Activated CD4-positive, alpha-beta memory T cell treated with anti-CD3 and anti-CD28 coated beads, Interleukin-2, amount 10 ng/mL, durations not matched to agents 7 days and 5 days (primary cell): ENCODE data around the gene FARS2. TPM values are rescaled to one million over a fixed set of nuclear protein-coding genes. Genes with fewer than 3 reads are reported as not detected.

Source experiments
- CTCF ChIA-PET: fragments of 350-600 bp; sonication (Branson Sonifier 250); formaldehyde crosslinking; loops from one replicate; lab custom pipeline; 2021; ENCODE audit warnings: antibody characterized with exemption, inconsistent platforms; lab: Charles Lee
- POLR2A ChIA-PET: fragments of 350-600 bp; sonication (Branson Sonifier 250); formaldehyde crosslinking; loops from one replicate; lab custom pipeline; 2021; ENCODE audit warnings: antibody characterized with exemption; lab: Charles Lee
- DNase-seq: peaks from one replicate; pipeline ENCODE4 v3.0.0-alpha.2; 2020
- H3K27ac Mint-ChIP-seq: one replicate; pipeline ENCODE4 v1.8.0; 2021; ENCODE audit warnings: mild to moderate bottlenecking, mixed read lengths
- H3K27me3 Mint-ChIP-seq: one replicate; pipeline ENCODE4 v1.8.0; 2021; ENCODE audit warnings: mixed read lengths
- H3K36me3 Mint-ChIP-seq: one replicate; pipeline ENCODE4 v1.8.0; 2021; ENCODE audit warnings: low read depth, mixed read lengths
- H3K4me1 Mint-ChIP-seq: one replicate; pipeline ENCODE4 v1.8.0; 2021; ENCODE audit warnings: mixed read lengths
- H3K4me3 Mint-ChIP-seq: one replicate; pipeline ENCODE4 v1.8.0; 2021; ENCODE audit warnings: mild to moderate bottlenecking, mixed read lengths
- H3K9me3 Mint-ChIP-seq: one replicate; pipeline ENCODE4 v1.8.0; 2021; ENCODE audit warnings: mixed read lengths
- total RNA-seq, 2 experiments: library from RNA; stranded (reverse); gene quantifications; one replicate each; pipeline ENCODE4 v1.2.3, GENCODE V29; 2021

FARS2 gene
- total RNA-seq, 2 experiments from 2014 or later: 17.6 to 18.7 TPM

DNA sequence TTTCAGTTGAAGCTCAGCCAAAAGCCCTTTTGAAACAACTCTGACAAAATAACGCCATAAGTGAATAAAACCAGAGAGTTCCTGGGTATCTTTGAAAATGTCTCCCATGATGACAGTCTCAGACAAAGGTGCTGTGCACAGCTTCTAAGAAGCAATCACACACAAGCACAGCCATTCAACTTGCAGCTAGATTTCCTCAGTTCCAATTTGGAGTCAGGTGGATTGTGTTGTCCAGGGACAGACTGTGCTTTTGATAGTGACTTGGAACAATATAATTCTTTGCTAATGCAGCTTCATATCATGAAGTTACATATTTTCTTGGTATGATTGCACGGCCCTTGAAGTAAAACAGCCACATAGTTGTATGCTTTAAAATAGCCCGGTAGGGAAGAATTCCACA is 105.6 kb downstream of the FARS2 start:
- Mint-ChIP-seq H3K4me1 (no peaks in the 10 kb centered on the region), H3K4me3 (no peak overlapping the region), H3K36me3 (peaks cover 4% of the 10 kb centered on the region), H3K9me3 (no peaks in the 10 kb centered on the region), H3K27me3 (no peaks in the 10 kb centered on the region), H3K27ac (no peak overlapping the region)
- CTCF ChIA-PET: interaction anchor here (1.6 kb wide), 1 partner anchor 12 kb away, joined by 8 read pairs; no protein-coding TSS in a partner anchor
- no peak for DNase-seq
- POLR2A ChIA-PET: no interaction called here

DNA sequence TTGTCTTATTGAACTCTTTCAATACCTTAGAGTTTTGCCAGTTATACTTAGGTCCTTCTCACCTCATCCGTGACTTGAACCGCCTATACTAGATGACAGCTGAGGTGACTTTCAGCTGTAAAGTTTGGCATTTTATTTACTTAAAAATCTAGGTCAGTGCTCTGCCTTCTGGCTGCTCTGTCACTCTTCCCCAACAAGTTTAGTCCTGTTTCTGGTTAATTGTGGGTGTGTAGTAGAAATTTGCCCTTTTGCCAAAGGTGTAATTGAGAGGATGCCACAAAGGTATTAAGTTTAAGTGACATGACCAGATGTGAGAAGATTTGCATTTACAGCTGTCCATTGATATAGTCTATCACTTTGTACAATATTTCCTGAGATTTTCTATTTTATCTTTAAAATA is 106.2 kb downstream of the FARS2 start:
- DNase-seq: no peak
- H3K36me3 Mint-ChIP-seq: peaks cover 4% of the 10 kb centered on the region
- ChIA-PET POLR2A (no interaction called here), CTCF (no interaction called here)
- no peaks in the 10 kb centered on the region for H3K9me3 Mint-ChIP-seq
- H3K27me3 Mint-ChIP-seq: no peaks in the 10 kb centered on the region
- no peaks in the 10 kb centered on the region for H3K4me1 Mint-ChIP-seq
- H3K27ac Mint-ChIP-seq: no peak overlapping the region
- H3K4me3 Mint-ChIP-seq: no peak overlapping the region

DNA sequence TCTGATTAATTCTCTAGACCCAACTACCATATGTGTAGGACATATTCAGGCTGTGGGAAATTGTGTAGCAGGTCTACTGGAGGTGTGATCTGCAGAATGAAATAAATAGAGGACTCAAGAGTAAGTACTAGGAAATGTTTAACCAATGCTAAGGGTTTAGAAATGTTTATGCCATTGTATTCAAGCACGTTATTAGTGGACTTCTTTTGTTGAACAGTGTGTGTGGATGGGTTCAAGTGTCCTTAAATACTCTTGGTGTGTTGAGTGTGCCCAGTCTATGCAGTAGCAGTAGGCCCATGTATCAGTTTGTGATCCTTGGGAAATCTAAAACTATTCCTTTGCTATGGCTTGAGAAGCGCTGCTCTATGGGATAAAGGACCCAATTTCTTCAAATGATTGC is 112.1 kb downstream of the FARS2 start:
- peaks cover 4% of the 10 kb centered on the region for H3K36me3 Mint-ChIP-seq
- no peaks in the 10 kb centered on the region for H3K9me3 Mint-ChIP-seq
- ChIA-PET POLR2A (no interaction called here), CTCF (no interaction called here)
- no peak overlapping the region for H3K27ac Mint-ChIP-seq
- H3K4me3 Mint-ChIP-seq: no peak overlapping the region
- no peak for DNase-seq
- H3K4me1 Mint-ChIP-seq: no peaks in the 10 kb centered on the region
- no peaks in the 10 kb centered on the region for H3K27me3 Mint-ChIP-seq

DNA sequence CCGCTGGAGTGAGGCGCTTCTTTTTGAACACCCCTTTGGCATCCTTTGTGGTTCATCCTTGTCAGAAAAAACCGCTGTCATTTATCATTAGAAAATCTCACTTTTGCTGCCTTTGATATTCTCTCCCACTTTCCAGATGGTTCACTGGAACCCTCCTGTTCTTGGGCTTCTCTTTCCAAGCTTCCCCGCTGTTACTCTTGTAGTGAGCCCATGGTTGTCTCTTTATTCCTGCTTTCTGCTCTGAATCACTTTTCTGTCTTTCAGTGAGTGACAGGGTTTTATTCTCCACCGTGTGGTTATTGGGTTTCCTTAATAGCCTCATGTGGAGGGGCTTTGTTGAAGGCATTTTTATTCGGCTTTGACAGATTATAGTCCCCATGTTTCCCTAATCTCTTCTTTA is 117.0 kb downstream of the FARS2 start:
- no peaks in the 10 kb centered on the region for H3K36me3 Mint-ChIP-seq
- POLR2A ChIA-PET: no interaction called here
- no peaks in the 10 kb centered on the region for H3K27me3 Mint-ChIP-seq

DNA sequence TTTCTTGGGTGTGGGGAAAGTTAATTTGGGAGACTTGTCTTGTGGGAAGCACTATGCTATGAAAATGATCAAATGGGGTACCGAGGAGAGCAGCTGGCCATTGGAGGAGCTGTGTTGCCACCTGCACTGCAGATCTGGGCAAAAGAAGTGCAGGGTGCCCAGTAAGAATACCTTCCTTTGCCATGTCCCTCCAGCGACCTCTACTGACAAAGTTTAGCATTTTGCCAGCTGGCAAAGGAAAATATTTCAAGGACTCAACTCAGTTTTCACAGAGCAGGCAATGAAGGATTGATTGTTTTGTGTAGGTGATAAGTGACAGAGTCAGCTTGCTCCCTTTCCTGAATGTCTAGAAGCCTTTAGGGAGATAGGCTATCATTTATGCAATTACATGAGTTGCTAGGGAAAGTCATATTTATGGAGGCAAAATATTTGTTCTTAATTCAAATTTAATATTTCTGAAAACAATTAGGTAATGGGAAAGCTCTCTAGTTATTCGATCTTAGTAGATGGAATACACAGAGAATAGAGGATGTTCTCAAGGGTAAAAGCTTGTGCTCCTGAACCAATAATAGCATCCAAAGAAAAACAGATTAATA is 118.4 kb downstream of the FARS2 start:
- peak; percentile 32 for DNase-seq
- ChIA-PET CTCF (interaction anchor here (0.7 to 4.7 kb wide), 17 partner anchors 8 to 238 kb away, joined by 3 to 48 read pairs (median 3); no protein-coding TSS in a partner anchor), POLR2A (interaction anchor here (1.7 kb wide), 1 partner anchor 119 kb away, joined by 5 read pairs; the partner anchor contains the start of genes FARS2 and LYRM4)
- Mint-ChIP-seq H3K9me3 (no peaks in the 10 kb centered on the region), H3K4me3 (no peak overlapping the region), H3K27me3 (no peaks in the 10 kb centered on the region), H3K36me3 (no peaks in the 10 kb centered on the region), H3K27ac (no peak overlapping the region), H3K4me1 (no peaks in the 10 kb centered on the region)

More for the DNA sequence above, 117.0 kb downstream of the FARS2 start:
- no peak for DNase-seq
- no peak overlapping the region for H3K4me3 Mint-ChIP-seq
- CTCF ChIA-PET: interaction anchor here (1.7 to 4.7 kb wide), 2 partner anchors 231 to 235 kb away, joined by 6 to 48 read pairs; no protein-coding TSS in a partner anchor
- H3K9me3 Mint-ChIP-seq: no peaks in the 10 kb centered on the region
- H3K27ac Mint-ChIP-seq: no peak overlapping the region
- H3K4me1 Mint-ChIP-seq: no peaks in the 10 kb centered on the region

DNA sequence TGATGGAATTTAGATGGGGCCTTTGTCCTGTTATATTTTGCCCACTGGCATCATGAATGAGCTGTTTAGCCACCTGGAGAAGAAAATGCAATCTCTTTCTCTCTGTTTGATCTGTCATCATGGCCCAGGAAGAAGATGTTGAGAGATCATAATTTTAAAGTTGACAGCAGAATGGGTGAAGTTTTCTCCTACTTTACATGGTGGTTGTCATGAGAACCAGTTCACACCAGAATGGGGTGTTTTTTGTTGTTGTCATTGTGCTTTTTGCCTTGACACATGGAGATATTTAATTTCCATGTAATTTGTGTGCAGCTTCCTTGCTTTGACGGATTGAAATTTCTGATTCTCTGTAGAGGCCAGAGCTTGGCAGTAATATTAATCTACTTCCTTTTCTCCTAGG is 122.5 kb downstream of the FARS2 start:
- CTCF ChIA-PET: no interaction called here
- H3K9me3 Mint-ChIP-seq: no peaks in the 10 kb centered on the region
- H3K27ac Mint-ChIP-seq: no peak overlapping the region
- DNase-seq: no peak
- no peak overlapping the region for H3K4me3 Mint-ChIP-seq
- no peaks in the 10 kb centered on the region for H3K4me1 Mint-ChIP-seq
- POLR2A ChIA-PET: no interaction called here
- no peaks in the 10 kb centered on the region for H3K36me3 Mint-ChIP-seq
- H3K27me3 Mint-ChIP-seq: no peaks in the 10 kb centered on the region

DNA sequence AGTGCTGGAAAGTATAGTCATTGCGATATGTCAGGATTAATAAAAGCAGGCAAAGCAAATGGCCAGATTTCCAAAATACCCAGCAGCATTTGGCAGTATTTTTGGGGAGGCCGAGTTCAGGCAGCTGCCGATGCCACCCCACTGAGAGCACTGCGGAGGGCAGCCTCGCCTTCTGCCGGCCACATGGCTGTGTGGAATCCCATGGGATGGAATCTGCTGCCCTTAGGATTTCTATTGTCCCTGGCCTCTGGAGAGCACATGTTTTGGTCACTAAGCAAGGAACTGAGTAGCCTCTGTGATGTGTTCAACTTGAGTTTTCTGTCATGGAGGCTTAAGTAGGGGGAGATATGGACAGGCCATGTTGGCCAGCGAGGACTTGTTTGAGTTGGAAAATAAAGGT is 123.0 kb downstream of the FARS2 start:
- H3K36me3 Mint-ChIP-seq: no peaks in the 10 kb centered on the region
- no peaks in the 10 kb centered on the region for H3K27me3 Mint-ChIP-seq
- no peaks in the 10 kb centered on the region for H3K4me1 Mint-ChIP-seq
- no peaks in the 10 kb centered on the region for H3K9me3 Mint-ChIP-seq
- no peak overlapping the region for H3K4me3 Mint-ChIP-seq
- ChIA-PET POLR2A (no interaction called here), CTCF (no interaction called here)
- no peak for DNase-seq
- no peak overlapping the region for H3K27ac Mint-ChIP-seq

DNA sequence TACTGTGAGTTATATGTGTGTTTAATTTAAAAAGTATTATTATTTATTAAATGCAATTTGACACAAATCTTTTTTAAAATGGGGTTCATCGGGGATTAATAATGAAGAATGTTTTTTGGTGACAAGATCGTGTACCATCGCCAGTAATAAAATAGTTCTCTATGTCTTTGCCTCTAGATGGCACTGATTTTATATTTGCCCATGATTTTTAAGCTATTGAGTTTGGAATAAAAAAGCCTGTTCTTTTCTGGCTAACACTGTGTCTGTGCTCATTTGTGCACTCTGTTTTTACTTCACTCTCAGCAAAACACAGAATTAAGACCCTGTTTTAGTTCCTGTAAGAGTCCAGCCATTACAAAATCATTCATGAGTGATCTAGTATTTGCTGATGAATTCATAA is 127.0 kb downstream of the FARS2 start:
- Mint-ChIP-seq H3K9me3 (no peaks in the 10 kb centered on the region), H3K4me1 (no peaks in the 10 kb centered on the region), H3K27ac (no peak overlapping the region), H3K36me3 (no peaks in the 10 kb centered on the region), H3K27me3 (no peaks in the 10 kb centered on the region), H3K4me3 (no peak overlapping the region)
- CTCF ChIA-PET: interaction anchor here (0.7 kb wide), 1 partner anchor 245 kb away, joined by 3 read pairs; no protein-coding TSS in a partner anchor
- no peak for DNase-seq
- POLR2A ChIA-PET: no interaction called here

DNA sequence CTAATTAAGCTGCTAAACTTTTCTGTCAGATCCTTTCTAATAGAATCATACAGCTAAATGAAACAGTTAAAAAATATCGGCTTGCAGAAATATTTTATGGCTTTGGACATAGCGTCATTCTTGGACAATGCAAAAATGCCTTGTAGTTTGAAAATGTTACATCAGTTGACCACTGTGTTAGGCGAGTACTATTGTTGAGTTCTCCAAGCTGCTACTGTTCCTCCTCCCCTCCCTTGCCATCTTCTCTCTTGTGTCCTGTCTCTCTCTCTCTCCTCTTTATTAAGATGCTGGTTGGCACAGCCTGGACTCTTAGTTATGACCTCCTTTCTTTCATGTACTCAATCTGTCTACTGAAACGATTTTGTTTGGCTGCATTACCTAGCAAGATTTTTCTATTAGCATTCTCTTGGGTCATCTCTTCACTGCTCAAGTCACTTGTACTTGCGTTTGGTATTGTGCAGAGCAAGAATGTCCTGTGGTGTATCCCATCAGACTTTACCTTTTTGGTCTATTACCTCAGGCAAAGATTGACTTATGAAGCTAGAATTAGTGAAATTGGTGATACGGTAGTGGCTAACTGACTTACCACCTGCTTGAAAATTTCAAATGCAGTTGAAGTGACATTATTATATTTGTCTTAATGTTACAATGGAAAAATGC is 127.9 kb downstream of the FARS2 start:
- no peak overlapping the region for H3K4me3 Mint-ChIP-seq
- no peaks in the 10 kb centered on the region for H3K36me3 Mint-ChIP-seq
- no peaks in the 10 kb centered on the region for H3K4me1 Mint-ChIP-seq
- H3K27me3 Mint-ChIP-seq: no peaks in the 10 kb centered on the region
- ChIA-PET CTCF (interaction anchor here (0.5 to 0.7 kb wide), 2 partner anchors 246 to 673 kb away, joined by 3 to 6 read pairs; no protein-coding TSS in a partner anchor), POLR2A (no interaction called here)
- DNase-seq: no peak
- H3K9me3 Mint-ChIP-seq: no peaks in the 10 kb centered on the region
- no peak overlapping the region for H3K27ac Mint-ChIP-seq

DNA sequence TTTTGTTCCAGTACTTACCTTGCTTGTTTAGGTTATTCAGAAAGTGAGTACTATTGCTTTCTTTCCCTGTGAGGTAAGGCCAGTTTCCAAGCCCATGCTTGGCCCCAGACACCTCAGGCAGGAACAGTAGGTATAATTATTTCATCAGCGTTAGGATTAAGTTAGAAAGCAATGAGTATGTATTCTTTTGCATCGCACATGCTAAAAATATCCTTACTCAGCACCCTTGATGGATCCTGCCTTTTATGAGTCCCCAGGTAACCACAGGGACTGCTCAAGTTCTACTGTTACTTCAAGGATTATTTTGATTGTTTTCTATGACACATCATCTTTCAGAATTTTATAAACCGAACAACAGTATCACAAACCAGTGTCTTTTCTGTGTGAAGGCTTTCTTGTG is 128.9 kb downstream of the FARS2 start:
- Mint-ChIP-seq H3K27me3 (no peaks in the 10 kb centered on the region), H3K36me3 (no peaks in the 10 kb centered on the region), H3K4me1 (no peaks in the 10 kb centered on the region), H3K9me3 (no peaks in the 10 kb centered on the region), H3K4me3 (no peak overlapping the region), H3K27ac (no peak overlapping the region)
- no peak for DNase-seq
- ChIA-PET CTCF (interaction anchor here (1.6 kb wide), 1 partner anchor 10 kb away, joined by 5 read pairs; no protein-coding TSS in a partner anchor), POLR2A (no interaction called here)

DNA sequence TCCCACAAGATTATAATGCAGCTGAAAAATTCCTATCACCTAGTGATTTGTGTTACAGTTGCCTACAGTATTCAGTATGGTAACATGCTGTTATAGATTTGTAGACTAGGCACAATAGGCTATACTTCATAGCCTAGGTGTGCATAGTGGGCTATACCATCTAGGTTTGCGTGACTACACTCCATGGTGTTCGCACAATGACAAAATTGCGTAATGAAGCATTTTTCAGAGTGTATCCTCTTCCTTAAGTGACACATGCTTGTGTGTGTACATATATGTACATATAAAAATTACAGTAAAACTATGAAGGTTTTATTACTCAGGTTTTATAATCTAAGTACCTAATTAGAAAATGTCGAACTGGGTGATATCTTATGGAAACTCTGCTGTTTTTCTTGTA is 133.0 kb downstream of the FARS2 start:
- no peaks in the 10 kb centered on the region for H3K27me3 Mint-ChIP-seq
- no peaks in the 10 kb centered on the region for H3K36me3 Mint-ChIP-seq
- peaks cover 4% of the 10 kb centered on the region for H3K4me1 Mint-ChIP-seq
- CTCF ChIA-PET: interaction anchor here (1.9 kb wide), 2 partner anchors 12 to 251 kb away, joined by 4 to 6 read pairs; no protein-coding TSS in a partner anchor
- H3K4me3 Mint-ChIP-seq: no peak overlapping the region
- H3K9me3 Mint-ChIP-seq: no peaks in the 10 kb centered on the region
- POLR2A ChIA-PET: no interaction called here
- H3K27ac Mint-ChIP-seq: no peak overlapping the region
- DNase-seq: no peak

DNA sequence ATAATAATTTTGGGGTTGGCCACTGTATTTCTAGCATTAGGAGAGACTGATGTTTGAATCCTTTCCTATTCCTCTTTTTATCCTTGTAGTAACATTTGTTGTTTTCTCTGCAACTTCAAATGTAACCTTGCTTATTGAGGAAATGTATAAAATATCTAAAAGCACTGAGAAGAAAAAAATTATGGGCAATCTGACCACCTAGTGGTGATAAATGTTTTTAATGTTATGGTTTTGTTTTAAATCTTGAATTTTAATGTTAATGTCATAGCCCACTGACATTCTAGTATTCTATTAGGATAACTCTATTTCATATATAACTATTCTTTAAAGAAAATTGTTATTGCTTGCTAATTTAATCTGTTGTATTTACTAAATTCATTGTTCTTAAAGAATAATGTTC is 134.4 kb downstream of the FARS2 start:
- Mint-ChIP-seq H3K4me3 (no peak overlapping the region), H3K27ac (no peak overlapping the region), H3K4me1 (peaks cover 7% of the 10 kb centered on the region), H3K36me3 (no peaks in the 10 kb centered on the region), H3K9me3 (no peaks in the 10 kb centered on the region), H3K27me3 (no peaks in the 10 kb centered on the region)
- POLR2A ChIA-PET: no interaction called here
- no peak for DNase-seq
- CTCF ChIA-PET: interaction anchor here (1.5 kb wide), 1 partner anchor 252 kb away, joined by 5 read pairs; no protein-coding TSS in a partner anchor

DNA sequence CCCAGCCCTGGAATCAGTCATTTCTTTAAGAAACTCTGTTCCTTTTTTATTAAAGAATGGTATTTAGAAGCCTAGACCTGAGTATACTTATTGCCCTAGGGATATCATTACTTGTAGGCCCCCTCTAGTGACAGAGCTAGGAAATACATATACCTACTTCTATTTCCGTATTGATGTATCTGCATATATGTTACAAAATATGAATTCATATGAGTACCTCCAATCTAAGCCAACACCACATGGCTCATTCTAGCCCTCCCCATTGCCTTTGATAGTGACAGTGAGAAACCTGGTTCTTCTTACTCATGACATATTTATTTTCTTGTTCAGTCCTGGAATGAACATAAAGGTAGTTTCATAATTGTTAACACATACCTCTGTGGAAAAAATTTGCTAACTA is 137.2 kb downstream of the FARS2 start:
- ChIA-PET POLR2A (no interaction called here), CTCF (interaction anchor here (0.6 to 1.3 kb wide), 3 partner anchors 132 to 1755 kb away, joined by 3 to 11 read pairs (median 4); no protein-coding TSS in a partner anchor)
- DNase-seq: no peak

More for the DNA sequence above, 137.2 kb downstream of the FARS2 start:
- Mint-ChIP-seq H3K4me3 (no peak overlapping the region), H3K4me1 (peaks cover 10% of the 10 kb centered on the region), H3K36me3 (no peaks in the 10 kb centered on the region), H3K9me3 (no peaks in the 10 kb centered on the region), H3K27ac (no peak overlapping the region), H3K27me3 (no peaks in the 10 kb centered on the region)
